ENCODE data around the gene STAT3. TPM values are rescaled to one million over a fixed set of nuclear protein-coding genes. Genes with fewer than 3 reads are reported as not detected.

Gene STAT3
- total RNA-seq, 1 donor from 2014 or later, result 41.2 TPM

DNA sequence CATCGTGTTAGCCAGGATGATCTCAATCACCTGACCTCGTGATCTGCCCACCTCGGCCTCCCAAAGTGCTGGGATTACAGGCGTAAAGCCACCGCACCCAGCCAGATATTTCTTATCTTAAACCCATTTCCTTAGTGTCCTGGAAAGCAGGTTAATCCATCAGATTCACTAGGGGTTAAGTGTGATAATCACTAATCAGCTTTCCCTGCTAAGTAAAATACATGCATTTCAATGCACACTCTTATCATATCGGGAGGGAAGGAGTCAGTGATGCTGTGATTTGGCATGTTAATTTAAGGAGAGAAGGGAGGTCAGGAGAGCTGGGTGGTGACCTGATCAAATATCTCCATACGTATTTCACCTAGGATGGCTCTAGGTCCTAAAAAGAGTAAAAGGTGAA, 29.1 kb downstream of the STAT3 start:
- TF ChIP-seq, protein P1, sequence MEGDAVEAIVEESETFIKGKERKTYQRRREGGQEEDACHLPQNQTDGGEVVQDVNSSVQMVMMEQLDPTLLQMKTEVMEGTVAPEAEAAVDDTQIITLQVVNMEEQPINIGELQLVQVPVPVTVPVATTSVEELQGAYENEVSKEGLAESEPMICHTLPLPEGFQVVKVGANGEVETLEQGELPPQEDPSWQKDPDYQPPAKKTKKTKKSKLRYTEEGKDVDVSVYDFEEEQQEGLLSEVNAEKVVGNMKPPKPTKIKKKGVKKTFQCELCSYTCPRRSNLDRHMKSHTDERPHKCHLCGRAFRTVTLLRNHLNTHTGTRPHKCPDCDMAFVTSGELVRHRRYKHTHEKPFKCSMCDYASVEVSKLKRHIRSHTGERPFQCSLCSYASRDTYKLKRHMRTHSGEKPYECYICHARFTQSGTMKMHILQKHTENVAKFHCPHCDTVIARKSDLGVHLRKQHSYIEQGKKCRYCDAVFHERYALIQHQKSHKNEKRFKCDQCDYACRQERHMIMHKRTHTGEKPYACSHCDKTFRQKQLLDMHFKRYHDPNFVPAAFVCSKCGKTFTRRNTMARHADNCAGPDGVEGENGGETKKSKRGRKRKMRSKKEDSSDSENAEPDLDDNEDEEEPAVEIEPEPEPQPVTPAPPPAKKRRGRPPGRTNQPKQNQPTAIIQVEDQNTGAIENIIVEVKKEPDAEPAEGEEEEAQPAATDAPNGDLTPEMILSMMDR (IDR thresholded peaks at IDR 0.05; ENCODE audit: unreplicated experiment), result no peak
- H3K4me3 Mint-ChIP-seq (ENCODE audit: low read depth), result no peak overlapping the region
- no peaks in the 10 kb centered on the region for H3K9me3 Mint-ChIP-seq (ENCODE audit: low read depth)
- DNase-seq (ENCODE audit: low spot score, unreplicated experiment), result no peak
- peaks cover 5% of the 10 kb centered on the region for H3K27me3 Mint-ChIP-seq
- peaks cover 3% of the 10 kb centered on the region for H3K36me3 Mint-ChIP-seq (ENCODE audit: insufficient read depth)
- peaks cover 3% of the 10 kb centered on the region for H3K4me1 Mint-ChIP-seq (ENCODE audit: low read depth)
- H3K27ac Mint-ChIP-seq, result no peak overlapping the region

DNA sequence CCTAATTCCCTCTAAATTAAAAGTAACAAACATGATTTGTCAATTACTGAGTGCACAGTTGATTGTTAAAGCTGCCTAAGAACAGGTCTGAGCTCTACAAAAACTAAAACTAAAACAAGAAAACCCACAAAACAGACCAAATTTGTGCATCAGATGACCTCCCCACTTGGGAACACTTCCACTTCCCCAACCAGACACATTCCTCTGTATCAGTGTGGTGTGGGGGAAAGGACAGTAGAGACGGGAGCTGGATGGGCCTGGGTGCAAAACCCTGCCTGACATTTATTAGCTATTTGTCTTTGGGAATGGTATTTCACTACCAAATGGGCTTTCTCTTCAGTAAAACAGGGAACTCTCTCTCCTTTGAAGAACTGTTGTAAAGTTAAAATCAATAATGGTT, 29.8 kb downstream of the STAT3 start:
- no peak for DNase-seq (ENCODE audit: low spot score, unreplicated experiment)
- Mint-ChIP-seq H3K4me3 (ENCODE audit: low read depth) (no peak overlapping the region), H3K36me3 (ENCODE audit: insufficient read depth) (peaks cover 3% of the 10 kb centered on the region), H3K27me3 (peaks cover 5% of the 10 kb centered on the region), H3K4me1 (ENCODE audit: low read depth) (peaks cover 3% of the 10 kb centered on the region), H3K27ac (no peak overlapping the region), H3K9me3 (ENCODE audit: low read depth) (no peaks in the 10 kb centered on the region)
- TF ChIP-seq, protein P1 (IDR thresholded peaks at IDR 0.05; ENCODE audit: unreplicated experiment), result no peak

DNA sequence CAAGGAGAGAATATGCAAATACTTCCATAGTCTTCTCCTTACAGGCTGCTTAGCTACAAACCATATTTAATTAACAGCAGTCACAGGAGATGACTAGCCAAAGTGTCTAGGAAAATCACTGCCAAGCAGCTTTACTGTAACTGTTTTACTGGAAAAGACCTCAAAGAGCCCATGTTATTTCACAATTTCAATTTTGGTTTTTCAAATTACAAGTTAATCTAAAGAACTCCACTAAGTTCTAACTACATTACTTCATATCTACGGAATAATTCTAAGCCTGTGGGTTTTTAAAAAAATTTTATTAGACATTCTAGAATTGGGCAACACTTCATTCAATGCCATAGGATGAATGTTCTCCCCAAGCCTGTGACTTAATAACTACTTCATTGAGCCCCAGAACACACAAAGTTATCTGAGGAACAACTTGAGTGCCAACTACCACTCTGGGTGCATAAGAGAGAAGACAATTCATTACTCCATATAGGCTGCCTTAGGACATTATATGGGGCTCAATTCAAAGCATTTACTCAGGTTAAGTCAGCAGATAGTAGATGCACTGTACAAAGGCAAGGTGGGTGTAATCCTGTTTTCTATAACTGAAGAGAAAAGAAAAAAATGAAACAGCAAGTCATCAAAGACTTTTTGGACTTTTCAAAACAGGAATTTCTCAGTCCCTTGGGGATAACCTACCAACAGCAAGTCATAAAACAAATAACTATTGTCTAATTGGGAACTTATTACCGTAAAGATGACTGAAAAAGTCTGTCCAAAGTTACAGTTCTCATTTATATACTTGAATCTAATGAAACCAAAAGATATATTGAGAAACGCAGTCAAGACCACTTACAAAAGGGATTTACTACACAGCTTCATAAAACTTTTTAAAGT, 33.0 kb downstream of the STAT3 start:
- H3K27me3 Mint-ChIP-seq, result no peaks in the 10 kb centered on the region
- peaks cover 3% of the 10 kb centered on the region for H3K36me3 Mint-ChIP-seq (ENCODE audit: insufficient read depth)
- H3K27ac Mint-ChIP-seq, result no peak overlapping the region
- H3K4me1 Mint-ChIP-seq (ENCODE audit: low read depth), result peaks cover 4% of the 10 kb centered on the region
- H3K4me3 Mint-ChIP-seq (ENCODE audit: low read depth), result no peak overlapping the region
- DNase-seq (ENCODE audit: low spot score, unreplicated experiment), result no peak
- H3K9me3 Mint-ChIP-seq (ENCODE audit: low read depth), result no peaks in the 10 kb centered on the region
- TF ChIP-seq, protein P1 (IDR thresholded peaks at IDR 0.05; ENCODE audit: unreplicated experiment), result no peak

DNA sequence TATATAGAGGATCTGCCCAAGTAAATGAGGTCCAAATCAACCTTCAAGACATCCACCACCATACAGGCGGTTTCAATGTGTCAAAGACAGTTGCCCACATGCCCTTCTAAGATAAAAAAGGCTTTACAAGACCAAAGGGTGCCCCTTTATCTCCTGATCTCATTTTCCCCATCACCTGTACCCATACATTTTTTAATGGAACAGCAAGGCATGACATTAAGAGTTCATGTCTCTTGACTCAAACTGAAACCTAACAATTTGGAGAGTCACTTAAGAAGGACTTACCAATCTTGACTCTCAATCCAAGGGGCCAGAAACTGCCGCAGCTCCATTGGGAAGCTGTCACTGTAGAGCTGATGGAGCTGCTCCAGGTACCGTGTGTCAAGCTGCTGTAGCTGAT, 40.1 kb downstream of the STAT3 start:
- Mint-ChIP-seq H3K9me3 (ENCODE audit: low read depth) (no peaks in the 10 kb centered on the region), H3K4me1 (ENCODE audit: low read depth) (peaks cover 4% of the 10 kb centered on the region), H3K27me3 (no peaks in the 10 kb centered on the region), H3K27ac (no peak overlapping the region), H3K4me3 (ENCODE audit: low read depth) (no peak overlapping the region), H3K36me3 (ENCODE audit: insufficient read depth) (peaks cover 13% of the 10 kb centered on the region)
- no peak for DNase-seq (ENCODE audit: low spot score, unreplicated experiment)
- TF ChIP-seq, protein P1 (IDR thresholded peaks at IDR 0.05; ENCODE audit: unreplicated experiment), result no peak

DNA sequence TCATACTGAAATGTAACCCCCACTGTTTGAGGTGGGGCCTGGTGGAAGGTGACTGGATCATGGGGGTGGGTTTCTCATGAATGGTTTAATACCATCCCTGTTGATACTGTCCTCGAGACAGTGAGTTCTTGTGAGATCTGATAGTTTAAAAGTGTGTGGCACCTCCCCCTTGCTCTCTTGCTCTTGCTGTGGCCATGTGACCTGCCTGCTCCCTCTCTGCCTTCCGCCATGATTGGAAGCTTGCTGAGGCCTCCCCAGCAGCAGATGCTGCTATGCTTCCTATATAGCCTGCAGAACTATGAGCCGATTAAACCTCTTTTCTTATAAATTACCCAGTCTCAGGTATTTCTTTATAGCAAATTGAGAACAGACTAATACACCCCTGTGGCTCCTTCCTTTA, 40.6 kb downstream of the STAT3 start:
- no peak overlapping the region for H3K27ac Mint-ChIP-seq
- DNase-seq (ENCODE audit: low spot score, unreplicated experiment), result no peak

More for the DNA sequence above, 40.6 kb downstream of the STAT3 start:
- Mint-ChIP-seq H3K4me3 (ENCODE audit: low read depth) (no peak overlapping the region), H3K4me1 (ENCODE audit: low read depth) (peaks cover 3% of the 10 kb centered on the region), H3K36me3 (ENCODE audit: insufficient read depth) (peaks cover 14% of the 10 kb centered on the region), H3K9me3 (ENCODE audit: low read depth) (no peaks in the 10 kb centered on the region), H3K27me3 (no peaks in the 10 kb centered on the region)
- TF ChIP-seq, protein P1 (IDR thresholded peaks at IDR 0.05; ENCODE audit: unreplicated experiment), result no peak
